Choroid plexus epithelial cell (primary cell): ENCODE data around the gene GLIPR1.

Experiments used
- DNase-seq: peaks from one replicate; pipeline ENCODE4 v3.0.0-alpha.2; 2010; ENCODE audit warnings: low read depth
- H3K4me3 ChIP-seq: 2 replicates; pipeline ENCODE4 v1.5.1; 2011; ENCODE audit warnings: low read depth, mild to moderate bottlenecking, control low read depth, low read length, moderate library complexity
- TF ChIP-seq, protein P1 (sequence below): conservative IDR thresholded peaks from 2 replicates; pipeline ENCODE4 v1.5.1; 2011; ENCODE audit warnings: low read depth, mild to moderate bottlenecking, control low read depth, inconsistent platforms, low read length, moderate library complexity

The GLIPR1 gene

DNA sequence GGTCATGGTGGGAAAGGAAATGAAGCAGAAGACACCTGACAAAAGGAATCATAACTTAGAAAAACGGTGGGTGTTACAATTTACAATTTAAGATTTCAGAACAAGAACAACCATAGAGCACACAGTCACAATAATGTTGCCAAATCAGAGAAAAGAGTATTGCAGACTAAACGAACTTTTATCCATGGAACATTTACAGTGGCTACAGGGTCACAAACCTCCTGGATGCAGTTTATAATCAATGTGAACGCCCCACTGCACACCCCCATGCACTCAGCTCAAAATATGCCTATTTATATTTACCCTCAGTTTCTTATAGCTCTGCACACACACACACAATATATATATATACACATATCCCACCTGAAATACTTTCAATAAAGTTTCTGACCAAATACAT is 22.9 kb downstream of the GLIPR1 start:
- no peak overlapping the region for H3K4me3 ChIP-seq
- TF ChIP-seq, protein P1, sequence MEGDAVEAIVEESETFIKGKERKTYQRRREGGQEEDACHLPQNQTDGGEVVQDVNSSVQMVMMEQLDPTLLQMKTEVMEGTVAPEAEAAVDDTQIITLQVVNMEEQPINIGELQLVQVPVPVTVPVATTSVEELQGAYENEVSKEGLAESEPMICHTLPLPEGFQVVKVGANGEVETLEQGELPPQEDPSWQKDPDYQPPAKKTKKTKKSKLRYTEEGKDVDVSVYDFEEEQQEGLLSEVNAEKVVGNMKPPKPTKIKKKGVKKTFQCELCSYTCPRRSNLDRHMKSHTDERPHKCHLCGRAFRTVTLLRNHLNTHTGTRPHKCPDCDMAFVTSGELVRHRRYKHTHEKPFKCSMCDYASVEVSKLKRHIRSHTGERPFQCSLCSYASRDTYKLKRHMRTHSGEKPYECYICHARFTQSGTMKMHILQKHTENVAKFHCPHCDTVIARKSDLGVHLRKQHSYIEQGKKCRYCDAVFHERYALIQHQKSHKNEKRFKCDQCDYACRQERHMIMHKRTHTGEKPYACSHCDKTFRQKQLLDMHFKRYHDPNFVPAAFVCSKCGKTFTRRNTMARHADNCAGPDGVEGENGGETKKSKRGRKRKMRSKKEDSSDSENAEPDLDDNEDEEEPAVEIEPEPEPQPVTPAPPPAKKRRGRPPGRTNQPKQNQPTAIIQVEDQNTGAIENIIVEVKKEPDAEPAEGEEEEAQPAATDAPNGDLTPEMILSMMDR, result no peak

DNA sequence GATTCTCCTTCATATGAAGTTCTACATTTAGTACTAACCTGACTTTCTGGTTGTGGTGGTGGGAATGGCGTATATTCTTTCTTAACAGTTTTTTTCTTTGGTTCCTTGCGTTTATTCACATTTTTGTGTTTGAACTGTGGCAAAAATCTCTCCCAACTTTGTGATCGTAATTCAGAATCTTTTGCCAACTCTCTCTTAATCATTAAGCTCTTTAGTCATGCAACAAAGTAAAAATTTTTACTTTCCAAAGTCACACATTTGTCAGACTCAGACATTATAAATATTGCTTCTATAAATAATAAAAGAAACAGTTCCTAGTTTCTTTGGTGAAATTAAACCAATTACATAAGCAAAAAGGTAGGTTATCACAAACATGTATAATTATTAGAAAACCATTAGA is 23.3 kb downstream of the GLIPR1 start:
- H3K4me3 ChIP-seq, result no peak overlapping the region
- TF ChIP-seq, protein P1, result no peak
- DNase-seq, result no peak

More for the DNA sequence above, 22.9 kb downstream of the GLIPR1 start:
- DNase-seq, result no peak

DNA sequence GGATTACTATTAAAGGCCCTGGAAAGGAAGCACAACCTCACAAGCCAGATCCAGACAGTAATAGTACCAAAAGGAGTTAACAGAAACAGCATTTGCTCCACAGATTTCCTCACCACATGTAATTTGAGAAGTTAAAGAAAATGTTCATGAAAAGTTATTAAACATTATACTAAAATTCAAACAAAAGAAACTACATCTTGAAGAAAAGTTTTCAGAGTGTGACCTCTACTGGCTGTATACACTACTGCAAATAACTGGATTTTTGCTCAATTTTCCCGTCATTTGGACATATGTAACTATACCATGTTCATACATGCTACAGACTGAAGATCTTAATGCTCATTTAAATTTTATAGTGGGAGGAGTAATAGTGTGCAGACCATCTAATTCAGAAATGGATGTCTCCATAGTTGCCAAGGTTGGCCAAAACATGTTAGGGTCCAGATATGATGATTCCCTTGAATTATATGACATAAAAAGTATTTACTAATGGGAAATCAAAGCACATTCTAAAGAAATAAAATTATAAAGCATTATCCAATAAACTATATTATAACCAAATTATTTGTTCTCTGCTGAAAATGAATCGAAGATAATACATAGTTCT is 25.3 kb downstream of the GLIPR1 start:
- TF ChIP-seq, protein P1, result peak; percentile 68
- H3K4me3 ChIP-seq, result no peak overlapping the region
- peak; percentile 70 for DNase-seq

DNA sequence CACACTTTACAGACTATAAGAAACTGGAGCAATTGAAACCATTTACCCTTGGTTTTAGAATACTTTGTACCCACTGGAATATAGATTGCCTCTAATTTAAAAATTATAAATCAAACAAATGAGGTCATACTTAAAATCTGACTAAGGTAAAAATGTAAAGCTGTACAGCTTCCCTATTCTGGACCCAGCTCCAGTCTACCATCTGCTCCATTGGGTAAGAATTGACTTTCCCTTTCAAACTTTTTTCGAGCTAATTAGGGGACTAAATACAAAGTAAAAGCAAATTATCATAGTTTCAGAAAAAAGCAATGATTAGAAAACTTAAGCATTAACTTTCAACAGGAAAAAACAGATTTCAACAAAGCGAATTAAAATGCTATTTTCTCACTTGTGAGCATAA is 26.5 kb downstream of the GLIPR1 start:
- TF ChIP-seq, protein P1, result no peak
- H3K4me3 ChIP-seq, result no peak overlapping the region
- no peak for DNase-seq

DNA sequence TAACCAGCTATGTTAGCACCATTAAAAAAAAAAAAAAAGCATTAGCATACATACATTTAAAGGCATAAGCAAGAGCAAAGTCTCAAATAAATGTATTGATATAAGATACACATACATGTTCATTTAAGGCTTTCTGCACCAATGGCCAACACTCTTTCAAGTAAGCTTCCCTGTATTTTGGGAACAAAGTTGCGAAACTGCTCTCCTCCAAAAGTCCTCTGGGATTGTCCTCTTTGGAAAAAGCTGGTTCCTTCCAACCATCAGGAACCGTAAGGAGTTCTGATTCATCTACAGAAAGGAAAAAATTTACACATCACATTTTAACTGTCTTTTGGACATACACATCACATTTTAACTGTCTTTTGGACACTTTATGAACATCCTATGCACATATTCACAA is 27.6 kb downstream of the GLIPR1 start:
- TF ChIP-seq, protein P1, result no peak
- no peak overlapping the region for H3K4me3 ChIP-seq
- DNase-seq, result no peak

DNA sequence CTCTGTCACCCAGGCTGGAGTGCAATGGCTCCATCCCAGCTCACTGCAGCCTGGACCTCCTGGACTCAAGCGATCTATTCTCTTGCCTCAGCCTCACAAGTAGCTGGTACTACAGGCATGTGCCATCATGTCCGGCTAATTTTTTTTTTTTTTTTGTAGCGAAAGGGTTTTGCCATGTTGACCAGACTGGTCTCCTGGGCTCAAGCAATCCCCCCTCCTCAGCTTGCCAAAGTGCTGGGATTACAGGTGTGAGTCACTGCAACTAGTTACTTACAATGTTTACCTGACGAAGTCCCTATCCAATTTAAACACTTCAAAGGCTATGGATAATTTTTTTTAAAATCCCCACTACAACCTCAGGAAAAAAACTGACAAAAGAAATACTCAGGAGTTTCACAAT is 29.1 kb downstream of the GLIPR1 start:
- TF ChIP-seq, protein P1, result no peak
- DNase-seq, result no peak
- H3K4me3 ChIP-seq, result no peak overlapping the region
